GM12878 (cell line): ENCODE results near the gene ANO2. TPM values are rescaled to one million over a fixed set of nuclear protein-coding genes. Genes with fewer than 3 reads are reported as not detected.

Experiments
- ATAC-seq: fragments of 200-7000 bp; cut with Tn5 transposase; 3 replicates; pipeline ENCODE4 v1.9.1; 2020; ENCODE audit warnings: mild to moderate bottlenecking, moderate library complexity
- BruUV-seq: library from RNA; stranded (reverse); fragments of 400-500 nt; replicated peaks from 2 replicates; lab custom pipeline; 2021; lab: Mats Ljungman, UMichigan
- CTCF ChIA-PET: fragments of 300-600 bp; sonication (Branson Sonifier 250); formaldehyde crosslinking; extraction: SDS; loops from one replicate; lab custom pipeline; 2021; ENCODE audit warnings: inconsistent platforms; lab: Yijun Ruan, JAX
- POLR2A ChIA-PET: fragments of 350-600 bp; formaldehyde crosslinking; extraction: SDS; loops from one replicate; lab custom pipeline; 2021; ENCODE audit warnings: inconsistent platforms; lab: Charles Lee
- RAD21 ChIA-PET: fragments of 300-600 bp; sonication (Branson Sonifier 250); formaldehyde crosslinking; loops from one replicate; lab custom pipeline; 2023; ENCODE audit warnings: antibody characterized with exemption; ENCODE audit not compliant: unreplicated experiment; lab: Charles Lee
- SMC1A ChIA-PET: fragments of 300-600 bp; sonication (Branson Sonifier 250); formaldehyde crosslinking; loops from one replicate; lab custom pipeline; 2023; ENCODE audit not compliant: unreplicated experiment, uncharacterized antibody; lab: Charles Lee
- DNase-seq: peaks from one replicate; pipeline ENCODE4 v3.0.0-alpha.2; 2011; ENCODE audit warnings: low read depth, low spot score
- FAIRE-seq: peaks from 3 replicates; lab custom pipeline; 2011; peaks lifted over from hg19 to GRCh38; lab: Jason Lieb, UNC
- H2AFZ ChIP-seq: 2 replicates; pipeline ENCODE4 v1.6.0; 2011; ENCODE audit warnings: low read depth, low read length, control low read depth; ENCODE audit not compliant: control insufficient read depth
- H3K27ac ChIP-seq: 2 replicates; pipeline ENCODE4 v1.5.1; 2011; ENCODE audit warnings: control low read depth; ENCODE audit not compliant: control insufficient read depth, insufficient read depth
- H3K27me3 ChIP-seq, 2 experiments: replicated peaks in 1 of 2; 2 replicates each; pipeline versions ENCODE4 v1.6.0 to v1.6.1; 2011; ENCODE audit warnings: low read length in 1 of 2; ENCODE audit not compliant: control insufficient read depth in 2 of 2, insufficient read depth in 2 of 2
- H3K36me3 ChIP-seq, 2 experiments: 2 replicates each; pipeline ENCODE4 v1.5.1; 2011; ENCODE audit warnings: low read length in 1 of 2; ENCODE audit not compliant: control insufficient read depth in 2 of 2, insufficient read depth in 2 of 2
- H3K4me1 ChIP-seq: 2 replicates; pipeline ENCODE4 v1.6.1; 2011; ENCODE audit warnings: mild to moderate bottlenecking, low read length, moderate library complexity, mixed read lengths; ENCODE audit not compliant: control insufficient read depth, insufficient read depth
- H3K4me2 ChIP-seq: 2 replicates; pipeline ENCODE4 v1.6.0; 2011; ENCODE audit warnings: control low read depth; ENCODE audit not compliant: control insufficient read depth, insufficient read depth
- H3K4me3 ChIP-seq: fragments of 200-600 bp; sonication (generic); 2 replicates; pipeline ENCODE4 v1.5.1; 2016
- H3K79me2 ChIP-seq: 2 replicates; pipeline ENCODE4 v1.6.0; 2011; ENCODE audit warnings: low read length; ENCODE audit not compliant: control insufficient read depth, insufficient read depth
- H3K9ac ChIP-seq: 2 replicates; pipeline ENCODE4 v1.8.0; 2011; ENCODE audit warnings: low read length, control low read depth, mixed read lengths; ENCODE audit not compliant: control insufficient read depth, insufficient read depth
- H3K9me3 ChIP-seq: replicated peaks from 3 replicates; pipeline ENCODE4 v1.5.1; 2011; ENCODE audit warnings: mild to moderate bottlenecking, low read length; ENCODE audit not compliant: control insufficient read depth, insufficient read depth
- H4K20me1 ChIP-seq: 2 replicates; pipeline ENCODE4 v1.6.0; 2011; ENCODE audit not compliant: control insufficient read depth, insufficient read depth
- BACH1 ChIP-seq: fragments of 450-650 bp; IDR thresholded peaks from 2 replicates; pipeline ENCODE4 v1.6.1; 2017; ENCODE audit warnings: mild to moderate bottlenecking, borderline replicate concordance
- CREM ChIP-seq: IDR thresholded peaks from 2 replicates; pipeline ENCODE4 v1.6.1; 2014; ENCODE audit warnings: antibody characterized with exemption, low read depth
- DPF2 ChIP-seq: fragments of 450-650 bp; IDR thresholded peaks from 2 replicates; pipeline ENCODE4 v1.6.1; 2017; ENCODE audit warnings: mild to moderate bottlenecking
- FOXK2 ChIP-seq: fragments of 450-650 bp; IDR thresholded peaks from 2 replicates; pipeline ENCODE4 v1.6.1; 2017; ENCODE audit warnings: mild to moderate bottlenecking, moderate library complexity
- NR2C2 ChIP-seq: IDR thresholded peaks from 2 replicates; pipeline ENCODE4 v1.6.1; 2011; ENCODE audit warnings: borderline replicate concordance, low read depth; ENCODE audit not compliant: control insufficient read depth, insufficient read length
- STAT1 ChIP-seq: fragments of 450-650 bp; conservative IDR thresholded peaks from 2 replicates; pipeline ENCODE4 v1.6.1; 2014; ENCODE audit warnings: antibody characterized with exemption, mild to moderate bottlenecking
- WGBS: methylation state at CpG from one replicate; pipeline ENCODE4 v1.1.6; 2016; ENCODE audit warnings: low lambda C conversion rate; ENCODE audit not compliant: insufficient replicate concordance, insufficient coverage; ENCODE audit errors: missing lambda C conversion rate; 5-methylcytosine and 5-hydroxymethylcytosine counted together
- in situ Hi-C: fragments of 300-500 bp; cut with MboI; formaldehyde crosslinking; loops from 9 replicates; pipeline ENCODE4 v1.14.3; 2018; ENCODE audit warnings: mixed read lengths
- intact Hi-C: fragments of 100-400 bp; cut with micrococcal nuclease; formaldehyde crosslinking; loops from one replicate; pipeline ENCODE4 v1.14.2; 2022; ENCODE audit not compliant: unreplicated experiment
- polyA plus RNA-seq, 11 experiments: library from polyadenylated mRNA; depleted of rRNA in 4 of 11; unstranded in 6 of 11; stranded (reverse) in 5 of 11; fragments of >200 nt; fragmentation: Nextera tagmentation in 4 of 11; fragmentation: Illumina TruSeq in 1 of 11; extraction: Ambion mirVana in 4 of 11; extraction: Trizol in 1 of 11; gene quantifications; 1 replicate in 1 of 11; 2 replicates in 10 of 11; pipeline versions ENCODE4 v1.2.1 to v1.2.3, GENCODE V29; 2011 to 2016; ENCODE audit warnings: inconsistent platforms in 2 of 11, missing spikeins in 2 of 11, low read depth in 1 of 11
- total RNA-seq, 4 experiments: library from RNA; depleted of rRNA in 3 of 4; stranded (reverse); fragments of >200 nt in 3 of 4; fragmentation: Illumina TruSeq in 1 of 4; extraction: Trizol in 1 of 4; gene quantifications; 2 replicates each; pipeline versions ENCODE4 v1.2.1 to v1.2.3, GENCODE V29; 2013 to 2021
- TF ChIP-seq, protein P1 (sequence below): fragments of 450-650 bp; IDR thresholded peaks from 2 replicates; pipeline ENCODE4 v1.6.1; 2017; ENCODE audit warnings: mild to moderate bottlenecking, low read depth, inconsistent platforms; ENCODE audit not compliant: poor library complexity, severe bottlenecking
- TF ChIP-seq, protein P2 (sequence below): IDR thresholded peaks from 2 replicates; pipeline ENCODE4 v1.6.1; 2012; ENCODE audit warnings: mild to moderate bottlenecking, low read depth, low read length

ANO2 gene
- total and polyA plus RNA-seq, 10 of the 15 experiments (the other 5 are each of a cell fraction or from before 2014, with no cell fraction given) = not detected

GRCh38 chr12:5631497-5631896 is 313.6 kb downstream of the ANO2 start:
- ChIA-PET CTCF (no interaction called here), SMC1A (no interaction called here), RAD21 (no interaction called here), POLR2A (no interaction called here)
- H3K9ac ChIP-seq = no peak overlapping the region
- in situ Hi-C loops (no loop called here), intact Hi-C loops (no loop called here)
- H3K4me2 ChIP-seq = no peak overlapping the region
- H3K4me3 ChIP-seq = no peak overlapping the region
- no peak for TF ChIP-seq NR2C2
- no peaks in the 10 kb centered on the region for H3K4me1 ChIP-seq
- ATAC-seq (no peak), DNase-seq (no peak), FAIRE-seq (no peak)
- 4% methylated on average over 5 of the region's 5 CpGs for WGBS
- peaks cover 0 to 1% of the 10 kb centered on the region in 2 experiments; a peak in 2 of 4 replicates for H3K27me3 ChIP-seq
- no peaks in the 10 kb centered on the region for H3K36me3 ChIP-seq
- no TSS peak for BruUV-seq
- no peaks in the 10 kb centered on the region for H3K9me3 ChIP-seq
- H3K79me2 ChIP-seq = no peaks in the 10 kb centered on the region
- H2AFZ ChIP-seq = no peak overlapping the region
- no peaks in the 10 kb centered on the region for H4K20me1 ChIP-seq
- H3K27ac ChIP-seq = no peak overlapping the region

DNA sequence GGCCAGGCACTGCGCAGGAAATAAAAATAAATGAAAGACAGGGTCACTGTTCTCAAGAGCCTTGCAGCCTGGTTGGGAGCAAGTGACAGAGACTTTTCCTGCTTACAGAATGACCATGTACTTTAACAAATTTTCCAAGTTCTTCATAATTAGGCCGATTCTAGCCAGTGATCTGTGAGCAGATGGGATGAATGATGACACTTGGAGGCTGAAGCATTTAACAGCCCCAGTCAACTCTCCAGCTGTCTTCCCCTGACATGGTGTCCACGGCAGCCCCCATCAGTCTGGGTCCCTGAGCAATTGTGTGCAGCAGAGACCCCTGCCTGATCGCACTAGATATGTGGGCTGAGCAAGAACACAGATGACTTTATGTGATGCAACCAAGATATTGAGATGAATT is 314.3 kb downstream of the ANO2 start:
- Histone ChIP-seq H3K36me3 (no peaks in the 10 kb centered on the region), H3K9ac (no peak overlapping the region), H3K27ac (no peak overlapping the region), H3K27me3 (peaks cover 0 to 1% of the 10 kb centered on the region in 2 experiments; a peak in 2 of 4 replicates), H3K9me3 (no peaks in the 10 kb centered on the region), H3K79me2 (no peaks in the 10 kb centered on the region), H3K4me1 (no peaks in the 10 kb centered on the region), H2AFZ (no peak overlapping the region), H3K4me3 (no peak overlapping the region), H3K4me2 (no peak overlapping the region), H4K20me1 (no peaks in the 10 kb centered on the region)
- in situ Hi-C loops (no loop called here), intact Hi-C loops (no loop called here)
- TF ChIP-seq STAT1 (no peak), BACH1 (no peak), FOXK2 (no peak), DPF2 (no peak), CREM (no peak)
- TF ChIP-seq, protein P1, sequence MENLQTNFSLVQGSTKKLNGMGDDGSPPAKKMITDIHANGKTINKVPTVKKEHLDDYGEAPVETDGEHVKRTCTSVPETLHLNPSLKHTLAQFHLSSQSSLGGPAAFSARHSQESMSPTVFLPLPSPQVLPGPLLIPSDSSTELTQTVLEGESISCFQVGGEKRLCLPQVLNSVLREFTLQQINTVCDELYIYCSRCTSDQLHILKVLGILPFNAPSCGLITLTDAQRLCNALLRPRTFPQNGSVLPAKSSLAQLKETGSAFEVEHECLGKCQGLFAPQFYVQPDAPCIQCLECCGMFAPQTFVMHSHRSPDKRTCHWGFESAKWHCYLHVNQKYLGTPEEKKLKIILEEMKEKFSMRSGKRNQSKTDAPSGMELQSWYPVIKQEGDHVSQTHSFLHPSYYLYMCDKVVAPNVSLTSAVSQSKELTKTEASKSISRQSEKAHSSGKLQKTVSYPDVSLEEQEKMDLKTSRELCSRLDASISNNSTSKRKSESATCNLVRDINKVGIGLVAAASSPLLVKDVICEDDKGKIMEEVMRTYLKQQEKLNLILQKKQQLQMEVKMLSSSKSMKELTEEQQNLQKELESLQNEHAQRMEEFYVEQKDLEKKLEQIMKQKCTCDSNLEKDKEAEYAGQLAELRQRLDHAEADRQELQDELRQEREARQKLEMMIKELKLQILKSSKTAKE = no peak
- TF ChIP-seq, protein P2, sequence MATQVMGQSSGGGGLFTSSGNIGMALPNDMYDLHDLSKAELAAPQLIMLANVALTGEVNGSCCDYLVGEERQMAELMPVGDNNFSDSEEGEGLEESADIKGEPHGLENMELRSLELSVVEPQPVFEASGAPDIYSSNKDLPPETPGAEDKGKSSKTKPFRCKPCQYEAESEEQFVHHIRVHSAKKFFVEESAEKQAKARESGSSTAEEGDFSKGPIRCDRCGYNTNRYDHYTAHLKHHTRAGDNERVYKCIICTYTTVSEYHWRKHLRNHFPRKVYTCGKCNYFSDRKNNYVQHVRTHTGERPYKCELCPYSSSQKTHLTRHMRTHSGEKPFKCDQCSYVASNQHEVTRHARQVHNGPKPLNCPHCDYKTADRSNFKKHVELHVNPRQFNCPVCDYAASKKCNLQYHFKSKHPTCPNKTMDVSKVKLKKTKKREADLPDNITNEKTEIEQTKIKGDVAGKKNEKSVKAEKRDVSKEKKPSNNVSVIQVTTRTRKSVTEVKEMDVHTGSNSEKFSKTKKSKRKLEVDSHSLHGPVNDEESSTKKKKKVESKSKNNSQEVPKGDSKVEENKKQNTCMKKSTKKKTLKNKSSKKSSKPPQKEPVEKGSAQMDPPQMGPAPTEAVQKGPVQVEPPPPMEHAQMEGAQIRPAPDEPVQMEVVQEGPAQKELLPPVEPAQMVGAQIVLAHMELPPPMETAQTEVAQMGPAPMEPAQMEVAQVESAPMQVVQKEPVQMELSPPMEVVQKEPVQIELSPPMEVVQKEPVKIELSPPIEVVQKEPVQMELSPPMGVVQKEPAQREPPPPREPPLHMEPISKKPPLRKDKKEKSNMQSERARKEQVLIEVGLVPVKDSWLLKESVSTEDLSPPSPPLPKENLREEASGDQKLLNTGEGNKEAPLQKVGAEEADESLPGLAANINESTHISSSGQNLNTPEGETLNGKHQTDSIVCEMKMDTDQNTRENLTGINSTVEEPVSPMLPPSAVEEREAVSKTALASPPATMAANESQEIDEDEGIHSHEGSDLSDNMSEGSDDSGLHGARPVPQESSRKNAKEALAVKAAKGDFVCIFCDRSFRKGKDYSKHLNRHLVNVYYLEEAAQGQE = no peak
- no TSS peak for BruUV-seq
- SMC1A ChIA-PET = no interaction called here
- 4% methylated on average over 4 of the region's 4 CpGs for WGBS
- CTCF ChIA-PET = no interaction called here
- RAD21 ChIA-PET = no interaction called here
- ATAC-seq = no peak
- POLR2A ChIA-PET = no interaction called here
- no peak for FAIRE-seq
- DNase-seq = no peak
